NCI-H128 (cell line): ENCODE measurements around the gene ZNF217.
"Not testable (repeated sequence)": the region's sequence is repeated elsewhere in the genome, so short reads cannot be mapped to it uniquely, and the experiment has no call there.

ENCODE experiments used
- DNase-seq: peaks from one replicate; lab custom pipeline; 2025; ENCODE audit not compliant: unreplicated experiment; lab: John Stamatoyannopoulos, UW

ZNF217 gene

DNA sequence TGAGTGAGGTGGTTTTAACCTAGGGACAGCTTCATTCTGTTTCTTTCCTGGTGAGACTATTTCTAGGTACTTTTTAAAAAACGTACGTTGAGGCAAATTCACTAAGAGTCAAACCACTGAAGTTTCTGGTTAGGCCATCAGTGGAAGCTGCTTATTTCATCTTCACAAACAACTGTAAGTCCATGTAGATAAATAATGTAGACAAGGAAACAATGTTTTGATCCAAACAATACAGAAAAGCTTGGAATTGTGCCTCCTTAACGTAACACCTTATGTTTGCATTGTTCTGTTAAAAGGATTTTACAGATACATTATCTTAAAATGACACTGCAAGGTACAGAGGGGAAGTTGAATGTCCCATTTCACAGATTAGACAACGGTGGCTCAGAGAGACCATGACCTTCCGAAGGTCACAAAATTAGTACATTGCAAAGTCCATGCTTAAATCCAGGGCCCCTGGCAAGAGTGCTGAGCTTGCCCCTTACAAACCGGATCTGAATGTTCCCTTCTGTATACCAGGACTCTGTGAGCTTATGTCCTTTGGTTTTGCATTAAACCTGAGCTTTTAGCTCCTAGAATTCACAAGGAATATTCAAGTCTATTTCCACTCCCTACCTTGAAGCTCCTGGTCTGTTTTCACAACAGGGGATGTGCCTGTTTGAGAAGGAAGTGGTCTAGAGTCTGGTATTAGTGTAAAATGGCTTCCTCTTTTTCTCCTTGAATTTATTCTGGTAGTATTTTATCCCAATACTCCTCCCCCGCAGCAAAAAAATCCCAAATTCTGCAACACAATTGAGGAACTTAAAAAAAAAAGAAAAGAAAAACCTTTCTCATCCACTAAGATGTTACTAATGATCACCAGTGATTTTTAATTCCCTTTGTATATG, 28.9 kb upstream of the ZNF217 start:
- DNase-seq = no peak

GRCh38 chr20:53621482-53622246, 28.0 kb upstream of the ZNF217 start:
- no peak for DNase-seq

DNA sequence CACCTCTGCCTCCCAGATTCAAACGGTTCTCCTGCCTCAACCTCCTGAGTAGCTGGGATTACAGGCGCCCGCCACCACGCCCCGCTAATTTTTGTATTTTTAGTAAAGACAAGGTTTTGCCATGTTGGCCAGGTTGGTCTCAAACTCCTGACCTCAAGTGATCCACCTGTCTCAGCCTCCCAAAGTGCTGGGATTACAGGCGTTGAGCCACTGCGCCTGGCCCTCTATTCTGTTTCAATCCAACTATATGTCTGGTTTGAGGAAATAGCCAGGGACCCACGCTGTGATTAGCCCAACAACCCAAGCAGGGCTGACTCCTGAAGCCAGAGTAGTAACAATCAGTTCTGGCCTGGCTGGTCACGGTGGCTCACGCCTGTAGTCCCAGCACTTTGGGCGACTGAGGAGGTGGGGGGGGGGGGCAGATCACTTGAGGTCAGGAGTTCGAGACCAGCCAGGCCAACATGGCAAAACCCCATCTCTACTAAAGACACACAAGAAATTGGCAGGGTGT, 24.9 kb upstream of the ZNF217 start:
- not testable (repeated sequence) for DNase-seq

DNA sequence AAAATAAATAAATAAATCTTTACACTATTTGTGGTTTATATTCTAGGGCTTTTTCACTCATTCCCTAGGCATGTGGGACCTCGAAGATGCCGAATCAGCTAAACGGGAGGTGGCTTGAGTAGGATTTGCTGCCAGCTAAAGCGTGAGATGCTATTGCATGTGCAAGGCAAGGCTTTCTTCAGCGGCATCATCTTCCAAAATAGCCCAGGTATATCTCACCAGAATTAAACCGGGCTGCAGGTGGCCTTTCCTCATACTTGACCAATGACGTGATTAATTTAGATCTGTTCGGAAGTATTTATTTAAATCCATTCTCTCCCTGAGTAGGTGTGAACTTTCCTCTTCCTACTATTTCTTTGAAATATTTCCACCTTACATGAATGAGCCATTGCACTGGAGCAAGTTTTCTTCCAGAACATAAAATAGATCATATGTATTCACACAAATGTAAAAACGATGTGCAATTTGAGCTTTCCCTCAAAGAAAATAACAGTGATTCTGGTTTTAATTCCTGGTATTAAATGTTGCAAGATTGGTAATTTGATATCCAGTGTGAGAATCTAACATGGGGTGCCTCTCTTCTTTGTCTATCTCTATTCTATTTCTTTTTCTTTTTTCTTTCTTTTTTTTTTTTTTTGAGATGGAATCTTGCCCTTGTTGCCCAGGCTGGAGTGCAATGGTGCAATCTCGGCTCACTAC, 24.3 kb upstream of the ZNF217 start:
- no peak for DNase-seq

GRCh38 chr20:53616489-53616888, 22.9 kb upstream of the ZNF217 start:
- not testable (repeated sequence) for DNase-seq

- no peak for DNase-seq
Observed at GRCh38 chr20:53613748-53614147, 20.1 kb upstream of the ZNF217 start.

DNA sequence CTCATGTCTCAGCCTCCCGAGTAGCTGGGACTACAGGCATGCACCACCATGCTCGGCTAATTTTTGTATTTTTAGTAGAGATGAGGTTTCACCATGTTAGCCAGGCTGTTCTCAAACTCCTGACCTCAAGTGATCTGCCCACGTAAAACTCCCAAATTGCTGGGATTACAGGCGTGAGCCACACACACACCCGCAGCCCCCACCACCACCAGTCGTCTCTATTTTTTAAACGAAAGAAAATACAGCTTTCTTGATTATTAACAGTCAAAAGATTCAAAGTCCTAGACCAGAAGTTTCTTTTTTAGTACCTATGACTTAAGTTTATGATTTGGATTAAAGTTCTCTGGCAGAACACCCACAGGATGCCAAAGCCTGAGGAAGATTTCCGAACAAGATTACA, 18.6 kb upstream of the ZNF217 start:
- not testable (repeated sequence) for DNase-seq

GRCh38 chr20:53611449-53611894, 17.8 kb upstream of the ZNF217 start:
- DNase-seq = no peak

GRCh38 chr20:53609491-53610445, 16.1 kb upstream of the ZNF217 start:
- peak; percentile 40 for DNase-seq

- no peak for DNase-seq
Observed at GRCh38 chr20:53608456-53609452, 15.1 kb upstream of the ZNF217 start.

DNA sequence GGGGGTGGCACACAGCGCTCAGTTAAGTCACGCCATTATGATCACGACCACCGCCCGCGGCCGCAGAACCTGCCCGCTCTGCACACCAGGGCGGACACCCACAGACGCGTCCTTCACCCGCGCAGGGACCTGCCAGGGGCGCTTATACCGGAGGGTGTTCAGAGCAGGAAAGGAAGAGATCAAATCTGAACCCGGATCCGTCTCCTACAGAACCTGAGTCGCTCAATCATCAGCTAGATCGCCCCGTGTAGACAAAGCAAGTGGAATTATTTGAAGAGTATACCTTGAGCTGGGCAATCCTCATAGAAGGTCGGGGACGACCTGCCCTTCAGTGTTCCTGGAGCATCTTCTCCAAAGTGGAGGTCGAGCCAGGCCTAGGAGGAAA, 14.4 kb upstream of the ZNF217 start:
- no peak for DNase-seq

DNA sequence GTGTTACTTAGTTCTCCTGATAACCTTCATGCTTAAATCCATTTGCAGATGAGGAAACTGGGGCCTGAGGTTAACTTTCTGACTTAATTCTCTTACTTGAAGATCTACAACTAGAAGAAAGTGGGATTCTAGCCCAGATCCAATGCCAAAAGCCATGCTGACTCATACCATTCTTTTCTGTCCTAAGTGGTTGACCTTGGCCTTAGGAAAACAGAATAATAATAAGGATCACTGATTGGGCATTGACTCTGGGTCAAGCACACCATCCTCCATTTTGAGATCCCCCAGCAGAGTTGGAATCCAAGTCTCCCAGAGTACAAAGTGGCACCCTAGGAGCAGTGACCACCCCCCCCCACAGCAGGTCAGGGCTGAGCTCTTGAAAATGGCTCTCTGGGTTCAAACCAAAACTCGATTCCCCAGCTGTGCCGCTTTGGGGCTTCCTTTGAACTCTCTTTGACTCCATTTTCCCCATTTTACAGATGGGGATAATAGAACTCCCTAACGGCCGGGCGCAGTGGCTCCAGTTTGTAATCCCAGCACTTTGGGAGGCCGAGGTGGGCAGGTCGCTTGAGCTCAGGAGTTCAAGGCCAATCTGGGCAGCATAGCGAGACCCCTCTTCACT, 12.8 kb upstream of the ZNF217 start:
- DNase-seq = no peak

- DNase-seq = not testable (repeated sequence)
Observed at GRCh38 chr20:53605401-53605800, 11.8 kb upstream of the ZNF217 start.

DNA sequence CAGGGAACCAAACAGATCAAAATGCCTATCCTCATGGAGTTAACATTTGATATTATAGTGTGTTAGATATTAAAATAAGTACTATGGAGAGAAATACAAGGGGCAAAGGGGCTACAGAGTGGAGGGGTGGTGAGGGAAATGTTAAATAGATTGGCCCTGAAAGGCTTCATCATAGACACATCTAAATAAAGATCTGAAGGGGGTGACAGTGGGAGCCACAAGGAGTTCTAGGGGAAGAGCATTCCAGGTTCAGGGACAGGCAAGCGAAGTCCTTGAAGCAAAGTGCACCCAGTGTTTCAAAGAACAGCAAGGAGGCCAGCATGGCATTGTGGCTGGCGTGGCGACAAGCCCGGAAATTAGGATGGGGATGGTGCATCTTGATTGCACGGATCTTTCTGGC, 11.2 kb upstream of the ZNF217 start:
- DNase-seq = not testable (repeated sequence)

DNA sequence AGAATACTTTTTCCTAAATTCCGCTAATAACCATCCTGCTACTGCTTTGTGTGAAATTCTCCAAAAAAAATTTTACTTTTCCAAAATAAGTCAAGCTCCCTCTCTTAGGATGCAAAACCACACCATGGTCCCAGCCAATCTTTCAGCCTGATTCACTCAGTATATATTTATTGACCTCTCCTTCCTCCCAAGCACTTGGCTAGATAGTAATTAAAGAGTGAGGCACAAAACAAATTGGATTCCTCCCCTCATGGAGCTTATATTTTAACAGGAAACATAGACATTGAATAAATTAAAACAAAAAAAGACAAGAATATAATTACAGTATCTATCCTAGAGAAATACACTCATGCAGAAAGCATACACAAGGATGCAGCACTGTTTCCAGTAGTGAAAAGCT, 9.0 kb upstream of the ZNF217 start:
- no peak for DNase-seq

- DNase-seq = no peak
Observed at GRCh38 chr20:53599910-53600632, 6.4 kb upstream of the ZNF217 start.

DNA sequence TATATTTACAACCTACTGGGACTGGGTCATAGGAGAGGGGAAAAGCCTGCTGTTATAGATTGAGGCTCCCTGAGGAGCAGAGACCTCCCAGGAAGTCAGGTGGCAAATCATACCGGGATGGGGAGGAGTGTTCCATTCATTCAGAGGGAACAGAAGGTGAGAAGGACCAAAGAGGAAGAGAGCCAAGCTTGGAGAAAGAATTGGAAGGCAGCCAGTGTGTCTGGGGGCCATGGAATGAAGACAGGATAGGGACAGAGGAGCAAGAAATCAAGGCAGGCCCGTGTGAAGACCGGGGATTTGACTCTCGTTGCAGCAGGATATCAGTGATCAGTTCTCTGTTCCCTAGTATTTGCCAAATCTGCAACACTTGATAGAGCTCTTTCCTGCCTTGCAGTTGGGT, 5.7 kb upstream of the ZNF217 start:
- DNase-seq = no peak

- no peak for DNase-seq
Observed at GRCh38 chr20:53599044-53599362, 5.4 kb upstream of the ZNF217 start.
